HG03575 (cell line): ENCODE measurements around the gene CYBC1.

Source experiments
- ATAC-seq: cut with Tn5 transposase; IDR thresholded peaks from one replicate; pipeline ENCODE4 v1.9.1; 2021; ENCODE audit not compliant: unreplicated experiment, insufficient number of reproducible peaks, low FRiP score; ENCODE audit errors: extremely low read depth

CYBC1 gene

GRCh38 chr17:82439194-82439828 is 11.2 kb downstream of the CYBC1 start:
- ATAC-seq: no peak

DNA sequence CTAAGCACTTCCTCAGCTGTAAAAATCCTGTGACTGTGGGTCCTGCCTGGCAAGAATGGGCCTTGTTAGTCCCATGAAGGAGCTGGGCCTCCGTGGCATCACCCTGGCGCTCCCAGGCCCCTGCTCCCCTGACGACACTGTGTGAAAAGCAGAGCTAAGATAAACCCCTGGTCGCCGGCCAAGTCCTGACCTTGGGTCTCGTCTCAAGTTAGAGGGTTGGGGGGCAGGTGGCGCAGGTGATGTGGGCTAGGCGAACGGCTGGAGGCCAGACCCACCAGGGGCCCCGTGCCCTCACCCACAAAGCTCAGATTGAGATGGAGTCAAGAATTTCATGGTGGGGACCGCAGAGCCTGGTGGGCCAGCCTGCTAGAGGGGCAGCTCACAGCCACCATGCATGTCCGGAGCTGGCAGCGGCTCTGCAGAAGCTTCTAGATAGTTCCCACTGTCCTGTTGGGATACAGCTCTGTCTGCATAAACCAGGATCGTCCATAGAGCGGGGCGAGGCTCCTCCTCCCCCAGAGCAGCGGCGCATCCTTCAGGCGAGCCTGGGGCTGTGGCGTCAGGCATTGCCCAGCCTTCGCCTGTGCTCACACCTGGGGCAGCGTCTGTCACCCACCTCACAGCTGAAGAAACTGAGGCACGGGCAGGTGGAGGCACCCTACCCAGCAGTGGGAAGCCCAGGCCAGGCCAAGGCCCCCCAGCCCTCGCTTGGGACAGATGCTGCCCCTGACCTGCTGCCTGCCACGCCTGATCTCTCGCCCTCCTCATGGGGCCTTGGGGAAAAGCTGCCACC is 12.0 kb downstream of the CYBC1 start:
- no peak for ATAC-seq

GRCh38 chr17:82437325-82437668 is 13.3 kb downstream of the CYBC1 start:
- no peak for ATAC-seq

DNA sequence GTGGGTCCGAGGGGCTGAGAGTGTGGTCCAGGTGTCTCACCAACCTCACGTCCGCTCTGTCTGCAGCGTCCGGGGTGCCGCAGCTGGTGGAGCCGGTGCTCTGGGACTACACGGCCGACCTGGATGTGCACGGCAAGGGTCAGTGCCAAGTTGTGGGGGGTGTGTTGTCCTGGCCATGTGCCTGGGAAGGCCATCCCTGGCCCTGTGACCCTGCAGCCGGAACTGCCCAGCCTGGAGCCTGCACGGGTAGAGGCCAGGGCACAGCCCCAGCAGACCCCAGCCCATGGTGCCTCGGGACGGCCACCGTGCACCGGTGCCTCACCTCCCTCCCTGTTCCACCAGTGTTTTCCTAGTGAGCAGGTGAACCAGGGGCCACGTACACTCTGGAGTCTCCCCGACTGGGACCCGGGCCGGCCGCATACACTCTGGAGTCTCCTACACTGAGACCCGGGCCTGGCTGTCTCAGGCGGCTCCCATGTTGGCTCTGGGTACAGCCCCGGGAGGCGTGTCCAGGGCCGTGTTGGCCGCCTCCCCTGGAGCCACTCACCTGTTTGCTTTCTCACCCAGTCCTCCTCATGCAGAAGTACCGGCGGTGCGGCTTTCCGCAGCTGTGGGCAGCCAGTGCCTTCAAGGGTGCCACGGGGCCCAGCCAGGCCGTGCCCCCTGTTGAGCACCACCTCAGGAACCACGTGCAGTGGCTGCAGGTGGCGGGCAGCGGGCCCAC is 13.8 kb downstream of the CYBC1 start:
- no peak for ATAC-seq

DNA sequence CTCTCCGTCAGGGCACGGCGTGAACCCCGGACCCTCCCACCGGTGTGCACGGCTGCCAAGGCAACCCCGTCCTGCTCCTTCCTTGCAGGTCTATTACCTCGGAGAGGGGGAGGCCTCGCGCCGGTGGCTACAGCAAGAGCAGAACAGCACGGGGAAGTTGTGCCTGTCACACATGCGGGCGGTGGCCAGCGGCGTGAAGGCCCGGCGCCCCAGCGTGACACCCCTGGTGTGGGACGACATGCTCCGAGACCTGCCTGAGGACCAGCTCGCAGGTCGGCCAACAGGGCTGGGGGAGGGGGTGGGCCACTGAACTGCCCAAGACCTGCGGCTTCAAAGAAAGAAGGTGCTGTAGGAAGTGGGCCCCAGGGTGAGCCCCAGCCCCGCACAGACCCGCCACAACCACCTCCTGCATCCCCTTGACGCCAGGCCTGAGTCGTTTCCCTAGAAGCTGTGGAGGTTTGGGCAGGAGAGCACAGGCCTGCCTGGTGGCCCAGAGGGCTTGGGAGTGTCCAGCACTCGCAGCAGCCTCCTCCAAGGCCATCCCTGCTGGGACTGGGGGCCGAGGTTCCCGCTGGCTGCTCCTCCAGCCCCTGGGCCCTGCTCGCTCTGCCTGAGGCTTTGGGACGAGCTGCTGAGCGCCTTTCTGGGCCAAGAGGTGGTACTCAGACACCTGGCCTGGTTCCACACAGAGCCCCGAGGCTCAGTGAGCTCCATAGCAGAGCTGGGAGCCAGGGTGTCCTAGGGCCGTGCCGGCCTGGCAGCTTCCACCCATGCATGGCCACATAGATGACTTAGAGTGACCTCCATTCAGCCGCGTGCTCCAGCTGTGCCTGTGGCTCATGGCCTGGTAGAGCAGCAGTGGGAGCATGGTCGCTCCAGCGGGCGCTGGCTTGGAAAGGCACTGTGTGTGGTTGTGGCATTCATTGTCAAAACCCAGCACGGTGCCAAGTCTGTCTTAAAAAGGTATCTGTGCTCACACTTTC is 14.7 kb downstream of the CYBC1 start:
- no peak for ATAC-seq

- ATAC-seq: no peak
These were observed 15.4 kb downstream of the CYBC1 start for GRCh38 chr17:82435103-82435502.

- no peak for ATAC-seq
These were observed 16.4 kb downstream of the CYBC1 start for GRCh38 chr17:82434216-82434565.

DNA sequence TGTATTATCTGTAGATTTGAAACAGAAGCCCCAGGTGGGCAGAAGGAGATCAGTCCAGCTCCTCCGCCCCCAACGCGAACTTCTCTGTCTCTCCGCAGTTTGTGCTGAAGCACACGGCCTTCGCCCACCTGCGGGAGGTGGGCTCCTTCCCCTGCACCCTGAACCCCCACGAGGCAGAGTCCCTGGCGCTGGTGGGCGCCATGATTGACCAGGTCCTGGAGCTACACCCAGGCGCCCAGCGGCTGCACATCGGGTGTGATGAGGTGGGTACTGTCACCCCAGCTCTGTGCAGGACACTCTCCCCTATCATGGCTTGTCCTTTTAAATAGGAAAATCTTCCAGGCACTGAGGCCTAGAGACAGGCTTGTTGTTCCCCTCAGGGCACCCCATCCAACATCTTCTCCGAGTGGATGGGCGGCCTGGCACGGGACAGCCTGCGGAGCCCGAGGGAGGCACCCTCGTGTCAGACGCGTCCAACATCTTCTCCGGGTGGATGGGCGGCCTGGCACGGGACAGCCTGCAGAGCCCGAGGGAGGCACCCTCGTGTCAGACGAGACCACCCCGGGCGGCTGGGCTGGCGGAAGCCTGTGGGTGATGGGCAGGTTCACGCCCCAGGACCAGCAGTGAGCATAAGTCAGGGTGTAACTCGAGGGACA is 16.9 kb downstream of the CYBC1 start:
- ATAC-seq: no peak

GRCh38 chr17:82432017-82432416 is 18.5 kb downstream of the CYBC1 start:
- no peak for ATAC-seq

DNA sequence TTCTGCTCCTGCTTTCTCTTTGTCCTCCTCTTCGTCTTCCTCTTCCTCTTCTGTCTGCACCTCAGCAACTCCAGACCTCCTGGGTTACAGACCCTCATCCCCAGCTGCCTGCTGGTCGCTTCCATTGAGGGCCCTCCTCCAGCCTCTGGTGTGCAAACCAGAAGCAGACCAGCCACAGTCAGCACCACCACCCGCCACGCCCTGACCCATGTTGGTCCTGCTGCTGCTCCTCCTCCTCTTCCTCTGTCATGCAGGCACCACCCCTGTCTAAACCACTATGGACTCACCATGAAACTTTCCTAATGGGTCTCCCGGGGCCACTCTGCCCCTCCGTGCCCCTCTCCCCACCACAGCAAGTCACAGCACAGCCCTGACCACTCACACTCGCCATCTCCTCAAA is 20.7 kb downstream of the CYBC1 start:
- ATAC-seq: no peak

DNA sequence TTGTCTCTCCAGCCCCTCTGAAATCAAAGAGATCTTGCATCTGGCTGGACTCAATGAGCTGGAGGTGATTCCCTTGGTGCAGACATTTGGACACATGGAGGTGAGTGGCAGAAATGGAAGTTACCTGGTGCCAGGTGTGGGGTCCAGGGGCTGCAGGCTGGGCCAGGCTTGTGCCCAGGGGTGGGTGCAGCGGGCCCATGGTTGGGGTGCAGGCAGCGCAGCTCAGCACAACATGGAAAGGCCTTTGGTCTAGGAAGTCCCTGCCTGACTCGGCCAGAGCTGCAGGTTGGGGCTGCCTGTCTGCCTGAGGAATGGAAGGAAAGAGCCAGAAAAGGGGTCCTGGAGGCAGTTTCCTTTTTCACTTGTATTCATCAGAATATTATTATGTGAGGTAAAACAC is 22.0 kb downstream of the CYBC1 start:
- no peak for ATAC-seq

GRCh38 chr17:82424863-82425159 is 25.7 kb downstream of the CYBC1 start:
- ATAC-seq: no peak

DNA sequence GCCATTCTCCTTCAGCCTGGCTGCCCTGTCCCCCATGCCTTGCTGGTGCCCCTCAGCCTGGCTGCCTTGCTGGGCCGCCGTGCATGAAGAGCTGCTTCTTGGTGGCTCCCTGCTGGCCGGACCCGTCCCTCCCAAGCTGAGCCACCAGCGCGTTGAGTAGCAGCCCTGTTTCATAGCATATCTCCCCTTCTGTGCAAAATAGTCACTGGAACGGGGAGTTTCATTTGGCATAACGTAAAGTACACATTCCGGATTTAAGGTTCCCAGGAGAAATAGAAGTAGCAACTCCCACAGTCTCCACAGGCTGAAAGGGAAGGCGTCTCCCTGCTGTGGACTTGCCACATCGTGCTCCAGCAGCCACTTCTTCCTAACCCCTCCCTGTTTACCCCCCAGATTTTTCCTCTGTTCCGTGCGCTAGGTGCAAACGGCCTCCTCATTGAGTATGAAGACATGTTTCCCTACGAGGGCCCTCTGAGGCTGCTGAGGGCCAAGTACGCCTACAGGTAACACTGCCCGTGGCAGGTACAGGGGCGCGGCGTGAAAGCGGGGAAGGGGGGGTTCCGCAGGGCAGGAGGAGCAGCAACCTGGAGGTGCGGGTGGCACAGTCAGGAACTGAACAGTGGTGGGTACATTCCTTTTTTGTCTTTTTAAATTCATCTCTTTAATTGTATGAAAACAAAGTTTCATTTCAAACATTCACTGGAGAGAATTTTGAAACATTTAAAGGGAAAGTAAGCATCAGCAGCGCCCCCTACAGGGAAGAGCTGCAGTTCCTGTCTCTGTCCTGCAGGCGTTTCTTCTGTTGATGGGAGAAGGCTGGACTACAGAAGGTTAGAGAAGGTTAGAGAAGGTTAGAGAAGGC is 26.3 kb downstream of the CYBC1 start:
- ATAC-seq: no peak

- no peak for ATAC-seq
These were observed 31.0 kb downstream of the CYBC1 start for GRCh38 chr17:82419540-82419939.

- no peak for ATAC-seq
These were observed 32.3 kb downstream of the CYBC1 start, which contains the start of the genes HEXD and OGFOD3 for GRCh38 chr17:82418001-82418986. Gene HEXD (plus strand): TSS chr17:82418347. CDS start chr17:82419800, 1,453 bp downstream. Gene OGFOD3 (minus strand): TSS chr17:82418586. CDS start chr17:82418485, 101 bp downstream.

DNA sequence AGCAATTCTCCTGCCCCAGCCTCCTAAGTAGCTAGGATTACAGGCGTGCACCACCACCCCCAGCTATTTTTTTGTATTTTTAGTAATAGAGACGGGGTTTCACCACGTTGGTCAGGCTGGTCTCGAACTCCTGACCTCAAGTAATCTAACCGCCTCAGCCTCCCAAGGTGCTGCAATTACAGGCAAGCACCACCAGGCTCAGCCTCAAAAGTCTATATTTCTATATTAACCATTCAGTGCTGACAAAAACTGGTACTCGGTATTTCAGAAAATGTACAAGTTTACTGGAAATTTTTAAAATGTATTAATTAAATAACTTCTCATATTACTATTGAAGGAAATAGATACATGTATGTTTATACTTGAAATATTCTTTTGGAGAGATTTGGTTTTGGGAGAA is 33.8 kb downstream of the CYBC1 start:
- ATAC-seq: no peak

GRCh38 chr17:82416264-82416663 is 34.3 kb downstream of the CYBC1 start:
- no peak for ATAC-seq
